NCI-H2196 treated with DMSO at 0.1 percent for 48 hours (cell line): Measurements from ENCODE around the gene GLIPR1.
"Not testable (repeated sequence)": the region's sequence is repeated elsewhere in the genome, so short reads cannot be mapped to it uniquely, and the experiment has no call there.

Experiments used
- DNase-seq: peaks from one replicate; lab custom pipeline; 2025; ENCODE audit not compliant: unreplicated experiment; lab: John Stamatoyannopoulos, UW

The GLIPR1 gene

DNA sequence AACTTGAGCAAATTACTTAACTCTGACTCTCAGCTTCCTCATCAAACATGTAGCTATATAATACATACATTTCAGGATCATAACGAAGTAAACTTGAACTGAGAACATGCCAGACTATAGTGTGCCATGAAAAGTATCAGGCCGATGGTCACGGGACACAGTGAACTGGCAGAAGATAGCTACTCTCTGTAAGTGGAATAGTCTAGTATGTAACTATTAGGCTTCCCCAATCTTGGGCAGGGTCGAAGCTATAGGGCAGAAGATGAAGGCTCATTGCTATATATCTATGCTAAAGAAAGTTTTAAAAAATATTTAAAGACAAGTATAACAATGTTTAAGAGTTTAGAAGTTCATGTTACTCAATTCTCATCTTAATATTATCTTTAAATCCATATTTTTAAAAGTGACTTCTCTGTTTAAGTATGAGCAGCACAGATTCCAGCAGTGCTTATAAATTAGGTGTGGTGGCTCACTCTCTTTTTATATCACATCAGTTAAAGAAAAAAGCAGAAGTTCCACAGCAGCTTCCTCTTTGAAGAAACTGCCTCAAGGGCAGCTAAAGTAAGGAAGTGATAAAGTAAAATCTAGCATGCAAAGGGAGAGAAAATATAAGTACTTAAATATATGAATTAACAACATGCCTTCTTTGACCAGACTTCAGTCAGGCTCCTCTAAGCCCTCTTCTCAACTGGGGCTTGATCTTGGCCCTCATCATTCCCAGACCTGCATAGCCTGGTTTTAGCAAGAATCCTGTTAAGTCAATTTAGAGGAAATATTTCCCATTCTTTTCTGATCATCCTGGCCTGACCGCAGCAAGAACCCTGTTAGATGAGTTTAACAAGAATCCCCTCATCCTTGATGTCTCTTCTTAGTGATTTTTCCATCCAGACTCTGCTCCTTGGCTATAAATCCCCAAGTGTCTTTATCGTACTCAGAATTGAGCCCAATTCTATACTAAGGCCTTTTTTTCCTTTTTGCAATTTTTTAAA lies 8.4 kb upstream of the GLIPR1 start:
- no peak for DNase-seq

- no peak for DNase-seq
These were observed 6.4 kb upstream of the GLIPR1 start for GRCh38 chr12:75474116-75474515.

DNA sequence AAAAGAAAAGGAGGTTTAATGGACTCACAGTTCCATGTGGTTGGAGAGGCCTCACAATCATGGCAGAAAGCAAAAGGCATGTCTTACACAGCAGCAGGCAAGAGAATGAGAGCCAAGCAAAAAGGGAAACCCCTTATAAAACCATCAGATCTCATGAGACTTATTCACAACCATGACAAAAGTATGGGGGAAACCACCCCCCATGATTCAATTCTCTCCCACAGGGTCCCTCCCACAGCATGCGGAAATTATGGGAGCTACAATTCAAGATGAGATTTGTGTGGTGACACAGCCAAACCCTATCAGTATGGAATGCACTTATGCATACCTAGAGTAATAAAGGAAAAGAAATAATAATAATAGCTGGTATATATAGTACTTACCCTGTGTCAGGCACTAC lies 4.5 kb upstream of the GLIPR1 start:
- no peak for DNase-seq

GRCh38 chr12:75477137-75477536 lies 3.4 kb upstream of the GLIPR1 start:
- DNase-seq = no peak

DNA sequence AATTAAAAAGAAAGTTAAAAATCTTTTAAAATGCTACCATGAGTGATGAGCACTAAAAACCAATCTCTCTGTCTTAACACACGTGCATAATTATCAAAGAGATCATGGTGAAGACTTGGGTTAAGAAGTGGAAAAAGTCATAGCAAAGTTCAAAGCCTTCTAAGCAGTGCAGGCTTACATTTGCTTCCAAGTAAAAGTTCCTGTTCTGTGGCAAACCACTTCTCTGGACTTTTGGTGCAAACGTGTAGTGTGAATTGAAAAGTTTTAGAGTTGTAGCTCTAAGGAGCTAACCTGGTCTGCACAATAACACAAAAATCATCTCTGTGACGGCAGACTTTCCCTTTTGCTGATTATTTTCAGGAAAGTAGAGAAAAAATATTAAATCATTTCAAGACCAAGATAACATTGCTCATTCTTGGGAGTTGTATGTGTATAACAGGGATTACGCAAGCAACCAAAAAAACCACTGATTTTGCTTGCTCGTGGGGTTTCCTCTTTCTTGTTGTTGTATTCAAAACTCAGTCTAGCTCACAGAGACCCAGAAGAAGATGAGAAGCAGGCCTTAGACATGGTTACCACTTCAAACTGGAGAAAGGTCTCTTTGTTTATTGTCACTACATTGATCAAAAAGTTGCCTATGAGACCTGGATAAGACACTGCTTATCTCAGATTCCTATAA lies 2.3 kb upstream of the GLIPR1 start:
- no peak for DNase-seq

DNA sequence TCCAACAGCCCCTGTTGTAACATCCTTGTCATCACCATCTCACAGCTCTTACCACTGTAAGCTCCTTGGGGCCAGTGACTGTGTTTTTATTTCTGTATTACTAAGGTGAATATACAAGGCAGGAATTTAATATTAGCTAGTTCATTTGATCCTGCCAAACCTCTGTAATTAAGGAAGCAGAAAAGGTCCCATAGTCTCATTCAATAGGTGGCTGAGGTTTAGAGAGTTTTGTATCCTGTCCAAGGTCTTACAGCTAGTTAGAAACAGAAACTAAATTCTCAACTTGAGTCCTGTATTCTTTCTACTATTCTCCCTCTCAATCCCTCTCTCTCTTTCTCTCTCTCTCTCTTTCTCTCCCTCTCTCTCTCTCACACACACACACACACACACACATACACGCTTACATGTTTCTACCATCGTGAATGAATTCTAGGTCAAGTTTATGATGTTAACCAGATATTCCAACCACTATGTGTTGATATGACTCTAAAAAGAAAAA lies 543 bp upstream of the GLIPR1 start:
- no peak for DNase-seq

DNA sequence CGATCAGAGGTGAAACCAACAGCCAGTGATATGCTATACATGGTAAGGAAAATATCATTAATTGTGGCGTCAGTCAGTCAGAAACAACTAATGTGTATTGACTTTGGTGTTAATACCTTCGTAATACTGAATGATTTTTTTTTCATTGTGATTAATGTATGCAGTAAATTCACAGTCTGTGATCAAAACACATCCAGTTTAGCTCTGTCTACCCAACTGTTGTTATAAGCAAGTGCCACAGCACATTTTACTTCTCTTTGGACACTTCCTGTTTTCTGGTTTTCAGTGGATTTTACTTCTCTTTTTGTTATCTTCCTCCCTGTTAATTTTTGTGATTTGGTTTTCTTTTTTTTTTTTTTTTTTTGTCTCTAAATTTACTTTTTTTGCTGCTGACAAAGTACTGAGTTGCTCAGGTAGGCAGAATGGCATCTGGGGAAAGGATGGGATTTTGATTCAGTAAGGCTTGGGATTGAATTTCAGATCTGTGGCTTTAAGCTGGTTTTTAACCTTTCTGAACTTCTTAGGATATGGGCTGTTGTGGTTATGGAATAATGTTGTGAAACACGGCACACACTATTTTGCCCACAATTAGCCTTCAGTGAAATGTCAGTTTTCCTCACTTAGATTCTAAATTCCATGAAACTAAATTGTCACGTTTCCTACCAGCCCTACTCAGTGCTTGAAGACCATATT lies 604 bp downstream of the GLIPR1 start:
- DNase-seq = no peak

DNA sequence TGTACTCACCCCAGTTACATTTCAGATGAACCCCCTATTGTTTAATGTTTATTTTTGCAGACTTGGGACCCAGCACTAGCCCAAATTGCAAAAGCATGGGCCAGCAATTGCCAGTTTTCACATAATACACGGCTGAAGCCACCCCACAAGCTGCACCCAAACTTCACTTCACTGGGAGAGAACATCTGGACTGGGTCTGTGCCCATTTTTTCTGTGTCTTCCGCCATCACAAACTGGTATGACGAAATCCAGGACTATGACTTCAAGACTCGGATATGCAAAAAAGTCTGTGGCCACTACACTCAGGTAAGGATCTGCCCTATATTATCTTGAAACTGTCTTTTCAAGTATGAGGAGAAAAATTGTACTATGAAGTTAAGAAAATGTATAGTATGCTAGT lies 1.2 kb downstream of the GLIPR1 start:
- DNase-seq = no peak

DNA sequence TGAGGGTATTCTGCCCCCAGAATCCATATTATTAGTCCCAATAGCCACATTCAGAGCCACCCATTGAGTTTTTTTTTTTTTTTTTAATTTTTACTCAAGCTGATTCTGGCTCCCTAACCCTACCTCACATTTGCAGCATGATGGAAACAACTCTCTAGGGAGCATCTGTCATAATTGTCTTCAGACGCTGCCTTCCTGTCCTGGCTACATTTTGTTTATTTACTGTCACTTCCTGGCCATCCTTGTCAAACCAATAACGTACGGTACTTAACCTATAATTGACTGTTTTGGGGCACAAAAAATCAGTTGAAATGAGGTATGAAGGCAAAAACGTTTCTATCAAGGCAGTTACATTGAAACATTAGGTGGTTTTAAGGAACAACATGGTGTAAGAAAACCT lies 2.1 kb downstream of the GLIPR1 start:
- DNase-seq = no peak

- no peak for DNase-seq
These were observed 2.9 kb downstream of the GLIPR1 start for GRCh38 chr12:75483431-75483830.

DNA sequence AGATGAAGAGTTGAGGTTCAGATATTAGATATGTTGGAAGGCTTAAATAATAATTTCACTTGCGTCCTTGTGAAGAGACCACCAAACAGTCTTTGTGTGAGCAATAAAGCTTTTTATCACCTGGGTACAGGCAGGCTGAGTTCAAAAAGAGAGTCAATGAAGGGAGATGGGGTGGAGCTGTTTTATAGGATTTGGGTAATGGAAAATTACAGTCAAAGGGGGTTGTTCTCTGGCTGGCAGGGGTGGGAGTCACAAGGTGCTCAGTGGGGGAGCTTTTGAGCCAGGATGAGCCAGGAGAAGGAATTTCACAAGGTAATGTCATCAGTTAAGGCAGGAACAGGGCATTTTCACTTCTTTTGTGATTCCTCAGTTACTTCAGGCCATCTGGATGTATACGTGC lies 3.9 kb downstream of the GLIPR1 start:
- not testable (repeated sequence) for DNase-seq

DNA sequence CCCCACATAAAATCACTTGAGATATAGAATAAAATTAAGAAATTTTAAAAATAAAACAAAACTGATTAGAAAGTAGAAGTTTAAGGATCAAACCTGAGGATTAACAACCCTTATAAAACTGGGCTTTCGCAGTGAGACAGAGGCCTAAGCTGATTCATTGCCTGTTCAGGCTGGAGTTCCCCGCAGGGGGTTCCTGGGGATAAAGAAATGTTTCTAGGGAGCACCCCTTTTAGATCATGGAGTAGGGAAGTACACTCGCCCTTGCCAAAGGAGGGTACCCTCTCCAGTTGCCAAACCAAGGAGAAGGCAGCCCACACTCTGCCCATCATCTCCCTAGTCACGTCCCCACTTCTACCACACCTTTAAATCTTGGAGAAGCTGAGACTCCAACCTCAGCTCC lies 6.8 kb downstream of the GLIPR1 start:
- no peak for DNase-seq

GRCh38 chr12:75488553-75488952 lies 8.0 kb downstream of the GLIPR1 start:
- no peak for DNase-seq

DNA sequence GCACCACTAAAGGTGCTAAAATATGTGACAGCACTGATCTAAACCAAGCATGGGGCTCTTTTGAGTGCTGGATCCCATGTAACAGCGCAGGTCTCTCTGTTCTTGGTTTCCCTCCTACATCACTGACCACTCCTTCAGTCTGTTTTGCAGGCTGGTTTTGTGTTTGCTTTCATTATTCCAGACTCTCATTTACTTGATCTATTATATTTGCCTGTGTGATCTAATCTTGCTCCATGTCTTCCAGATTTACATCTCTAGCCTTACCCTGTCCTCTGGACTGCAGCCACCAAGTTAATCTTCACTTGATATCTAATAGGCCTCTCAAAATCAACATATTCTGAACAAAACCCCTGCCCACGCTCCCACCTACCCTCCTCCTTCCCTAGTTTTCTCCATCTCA lies 8.6 kb downstream of the GLIPR1 start:
- DNase-seq = no peak

DNA sequence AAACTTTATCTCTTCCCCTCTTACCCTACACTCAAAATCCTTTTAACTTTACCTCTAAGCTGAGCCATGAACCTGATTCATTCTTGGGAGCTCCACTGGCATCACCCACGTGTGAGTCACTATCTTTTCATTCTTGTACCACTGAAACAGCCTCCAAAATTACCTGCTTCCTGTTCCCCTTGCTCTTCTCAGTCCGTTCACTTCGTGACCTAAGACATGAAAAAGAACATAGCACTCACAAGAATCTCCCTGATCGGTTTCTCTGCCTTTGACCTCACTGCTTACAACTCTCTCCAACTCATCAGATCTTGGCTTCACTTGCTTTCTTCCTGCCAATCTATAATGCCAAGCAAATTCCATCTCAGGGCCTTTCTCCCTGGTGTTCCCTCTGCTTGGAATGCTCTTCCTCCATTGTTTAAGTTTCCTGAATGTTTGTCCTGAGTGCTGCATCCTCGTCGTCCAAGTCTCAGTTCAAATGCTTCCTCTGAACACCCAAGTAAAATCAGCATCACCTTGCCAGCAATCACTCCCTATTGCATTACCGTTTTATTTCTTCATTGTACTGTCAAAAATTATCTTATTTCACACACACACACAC lies 9.2 kb downstream of the GLIPR1 start:
- no peak for DNase-seq

- no peak for DNase-seq
These were observed 10.6 kb downstream of the GLIPR1 start for GRCh38 chr12:75491169-75491568.

DNA sequence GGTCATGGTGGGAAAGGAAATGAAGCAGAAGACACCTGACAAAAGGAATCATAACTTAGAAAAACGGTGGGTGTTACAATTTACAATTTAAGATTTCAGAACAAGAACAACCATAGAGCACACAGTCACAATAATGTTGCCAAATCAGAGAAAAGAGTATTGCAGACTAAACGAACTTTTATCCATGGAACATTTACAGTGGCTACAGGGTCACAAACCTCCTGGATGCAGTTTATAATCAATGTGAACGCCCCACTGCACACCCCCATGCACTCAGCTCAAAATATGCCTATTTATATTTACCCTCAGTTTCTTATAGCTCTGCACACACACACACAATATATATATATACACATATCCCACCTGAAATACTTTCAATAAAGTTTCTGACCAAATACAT lies 22.9 kb downstream of the GLIPR1 start:
- DNase-seq = no peak

DNA sequence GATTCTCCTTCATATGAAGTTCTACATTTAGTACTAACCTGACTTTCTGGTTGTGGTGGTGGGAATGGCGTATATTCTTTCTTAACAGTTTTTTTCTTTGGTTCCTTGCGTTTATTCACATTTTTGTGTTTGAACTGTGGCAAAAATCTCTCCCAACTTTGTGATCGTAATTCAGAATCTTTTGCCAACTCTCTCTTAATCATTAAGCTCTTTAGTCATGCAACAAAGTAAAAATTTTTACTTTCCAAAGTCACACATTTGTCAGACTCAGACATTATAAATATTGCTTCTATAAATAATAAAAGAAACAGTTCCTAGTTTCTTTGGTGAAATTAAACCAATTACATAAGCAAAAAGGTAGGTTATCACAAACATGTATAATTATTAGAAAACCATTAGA lies 23.3 kb downstream of the GLIPR1 start:
- no peak for DNase-seq

GRCh38 chr12:75505706-75506312 lies 25.3 kb downstream of the GLIPR1 start:
- no peak for DNase-seq

DNA sequence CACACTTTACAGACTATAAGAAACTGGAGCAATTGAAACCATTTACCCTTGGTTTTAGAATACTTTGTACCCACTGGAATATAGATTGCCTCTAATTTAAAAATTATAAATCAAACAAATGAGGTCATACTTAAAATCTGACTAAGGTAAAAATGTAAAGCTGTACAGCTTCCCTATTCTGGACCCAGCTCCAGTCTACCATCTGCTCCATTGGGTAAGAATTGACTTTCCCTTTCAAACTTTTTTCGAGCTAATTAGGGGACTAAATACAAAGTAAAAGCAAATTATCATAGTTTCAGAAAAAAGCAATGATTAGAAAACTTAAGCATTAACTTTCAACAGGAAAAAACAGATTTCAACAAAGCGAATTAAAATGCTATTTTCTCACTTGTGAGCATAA lies 26.5 kb downstream of the GLIPR1 start:
- DNase-seq = no peak

GRCh38 chr12:75508159-75508558 lies 27.6 kb downstream of the GLIPR1 start:
- no peak for DNase-seq
